Spleen (tissue), 7 donors: ENCODE results near the gene PCDHGB5.

Experiments
- POLR2A ChIP-seq, 3 donors: fragments of 450-650 bp; IDR thresholded peaks; one replicate each; pipeline ENCODE4 v1.5.1; 2017; ENCODE audit warnings: antibody characterized with exemption in 3 of 3, mild to moderate bottlenecking in 1 of 3
- POLR2AphosphoS5 ChIP-seq, 3 donors: sonication (generic); formaldehyde crosslinking; IDR thresholded peaks; one replicate each; pipeline ENCODE4 v1.5.1; 2017; ENCODE audit warnings: antibody characterized with exemption in 3 of 3
- TF ChIP-seq, protein P1 (sequence below), 11 experiments: fragments of 200-600 bp in 7 of 11; fragments of 450-650 bp in 4 of 11; sonication (generic) in 4 of 11; IDR thresholded peaks in 8 of 11; conservative IDR thresholded peaks in 3 of 11; 1 replicate in 7 of 11; 2 replicates in 4 of 11; pipeline versions ENCODE4 v1.4.0 to v1.8.0; 2016 to 2021; ENCODE audit warnings: antibody characterized with exemption in 11 of 11, inconsistent platforms in 4 of 11, mild to moderate bottlenecking in 1 of 11
- donor health status: DM: no; HTN: no; CAD: no; lungs with moderate emphysema.
- donor health status: DM: no; HTN: no; CAD: no.
- donor health status: DM: no; HTN: no; CAD: no.

GRCh38 chr5:141351591-141351990 lies 46.2 kb upstream of the PCDHGB5 start:
- TF ChIP-seq POLR2A (IDR thresholded peaks at IDR 0.05): no peak
- TF ChIP-seq POLR2AphosphoS5 (IDR thresholded peaks at IDR 0.05): no peak
- TF ChIP-seq, protein P1, sequence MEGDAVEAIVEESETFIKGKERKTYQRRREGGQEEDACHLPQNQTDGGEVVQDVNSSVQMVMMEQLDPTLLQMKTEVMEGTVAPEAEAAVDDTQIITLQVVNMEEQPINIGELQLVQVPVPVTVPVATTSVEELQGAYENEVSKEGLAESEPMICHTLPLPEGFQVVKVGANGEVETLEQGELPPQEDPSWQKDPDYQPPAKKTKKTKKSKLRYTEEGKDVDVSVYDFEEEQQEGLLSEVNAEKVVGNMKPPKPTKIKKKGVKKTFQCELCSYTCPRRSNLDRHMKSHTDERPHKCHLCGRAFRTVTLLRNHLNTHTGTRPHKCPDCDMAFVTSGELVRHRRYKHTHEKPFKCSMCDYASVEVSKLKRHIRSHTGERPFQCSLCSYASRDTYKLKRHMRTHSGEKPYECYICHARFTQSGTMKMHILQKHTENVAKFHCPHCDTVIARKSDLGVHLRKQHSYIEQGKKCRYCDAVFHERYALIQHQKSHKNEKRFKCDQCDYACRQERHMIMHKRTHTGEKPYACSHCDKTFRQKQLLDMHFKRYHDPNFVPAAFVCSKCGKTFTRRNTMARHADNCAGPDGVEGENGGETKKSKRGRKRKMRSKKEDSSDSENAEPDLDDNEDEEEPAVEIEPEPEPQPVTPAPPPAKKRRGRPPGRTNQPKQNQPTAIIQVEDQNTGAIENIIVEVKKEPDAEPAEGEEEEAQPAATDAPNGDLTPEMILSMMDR (IDR thresholded peaks at IDR 0.05 in 8 of 11, conservative IDR thresholded peaks at IDR 0.05 in 3 of 11): no peak
